Ectodermal cell (in vitro differentiated cells): ENCODE results near the gene ANKRD33B.

ENCODE experiments used
- H3K27ac ChIP-seq: 2 replicates; pipeline ENCODE4 v1.7.0; 2013; ENCODE audit warnings: mild to moderate bottlenecking, low read depth, low read length; ENCODE audit not compliant: insufficient read depth, poor library complexity, severe bottlenecking
- H3K27me3 ChIP-seq: 2 replicates; pipeline ENCODE4 v1.7.0; 2013; ENCODE audit warnings: mild to moderate bottlenecking, low read length; ENCODE audit not compliant: insufficient read depth, control insufficient read depth, poor library complexity, severe bottlenecking
- H3K36me3 ChIP-seq: one replicate; pipeline ENCODE4 v1.7.0; 2013; ENCODE audit warnings: low read length; ENCODE audit not compliant: control insufficient read depth, insufficient read depth
- H3K4me1 ChIP-seq: one replicate; pipeline ENCODE4 v1.7.0; 2013; ENCODE audit warnings: low read length; ENCODE audit not compliant: control insufficient read depth, insufficient read depth
- H3K4me3 ChIP-seq: 2 replicates; pipeline ENCODE4 v1.7.0; 2013; ENCODE audit warnings: low read depth, low read length, control low read depth; ENCODE audit not compliant: insufficient read depth
- H3K9me3 ChIP-seq: 2 replicates; pipeline ENCODE4 v1.7.0; 2013; ENCODE audit warnings: mild to moderate bottlenecking, low read length, moderate library complexity; ENCODE audit not compliant: control insufficient read depth
- WGBS, 2 experiments: methylation state at CpG; one replicate each; pipeline ENCODE4 v1.1.7; 2013; ENCODE audit warnings: missing lambda C conversion rate in 2 of 2; 5-methylcytosine and 5-hydroxymethylcytosine counted together

The ANKRD33B gene

DNA sequence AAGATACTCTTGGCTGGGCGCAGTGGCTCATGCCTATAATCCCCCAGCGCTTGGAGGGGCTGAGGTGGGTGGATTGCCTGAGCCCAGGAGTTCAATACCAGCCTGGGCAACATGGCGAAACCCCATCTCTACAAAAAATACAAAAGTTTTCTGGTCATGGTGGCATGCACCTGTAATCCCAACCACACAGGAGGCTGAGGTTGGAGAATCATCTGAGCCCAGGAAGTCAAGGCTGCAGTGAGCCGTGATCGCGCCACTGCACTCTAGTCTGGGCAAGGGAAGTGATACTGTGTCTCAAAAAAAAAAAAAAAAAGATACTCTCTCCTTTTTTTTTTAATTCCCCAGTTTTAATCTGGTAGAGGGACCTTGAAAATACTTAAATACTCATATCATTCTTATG is 15.0 kb downstream of the ANKRD33B start:
- Histone ChIP-seq H3K9me3 (no peaks in the 10 kb centered on the region), H3K27me3 (no peaks in the 10 kb centered on the region), H3K4me3 (no peak overlapping the region), H3K27ac (no peak overlapping the region), H3K36me3 (no peaks in the 10 kb centered on the region), H3K4me1 (no peaks in the 10 kb centered on the region)
- 95 to 97% methylated on average over 6 of the region's 6 CpGs for WGBS, 2 experiments

DNA sequence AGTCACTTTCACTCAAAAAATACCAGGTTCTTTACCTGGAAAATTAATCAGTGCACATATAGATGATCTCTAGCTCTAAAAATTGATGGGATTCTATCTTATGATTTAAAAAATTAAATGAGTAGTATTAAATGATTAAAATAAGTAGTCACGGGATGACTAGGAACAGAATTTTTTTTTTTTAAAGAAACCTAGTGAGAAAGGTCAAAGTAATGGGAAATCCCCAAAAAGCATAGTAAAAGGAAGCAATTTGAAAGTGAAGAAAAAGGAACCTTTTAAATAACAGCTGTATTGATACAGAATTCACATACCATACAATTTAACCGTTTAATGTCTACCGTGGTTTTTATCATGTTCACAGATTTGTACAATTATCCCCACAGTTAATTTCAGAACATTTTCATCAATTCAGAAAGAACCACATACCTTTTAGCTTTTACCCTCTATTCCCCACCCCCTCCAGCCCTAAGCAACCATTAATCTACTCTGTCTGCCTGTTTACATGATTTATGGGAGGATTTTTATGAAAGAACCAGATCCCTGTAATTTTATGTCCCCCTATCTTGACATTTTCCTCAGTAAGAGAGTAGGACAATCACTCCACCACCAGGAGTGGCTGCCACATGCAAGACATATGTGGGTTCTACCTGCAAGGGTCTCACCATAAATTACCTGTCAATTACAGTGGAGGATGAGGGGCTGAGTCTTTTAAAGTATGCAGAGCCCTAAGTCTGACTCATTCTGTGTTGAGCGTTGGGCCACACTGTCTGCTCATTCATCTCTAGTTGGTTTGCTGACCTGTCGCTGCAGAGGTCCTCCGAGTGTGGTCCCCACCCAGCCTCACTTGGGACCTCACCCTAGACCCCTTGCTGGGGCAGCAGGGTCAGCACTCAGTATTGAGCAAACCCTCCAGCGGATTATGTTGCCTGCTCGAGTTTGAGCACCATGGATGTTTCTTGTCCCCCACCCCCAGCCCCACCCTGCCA is 16.0 kb downstream of the ANKRD33B start:
- H3K27me3 ChIP-seq, result no peaks in the 10 kb centered on the region
- no peaks in the 10 kb centered on the region for H3K36me3 ChIP-seq
- no peaks in the 10 kb centered on the region for H3K4me1 ChIP-seq
- no peak overlapping the region for H3K4me3 ChIP-seq
- WGBS, 2 experiments, result 91 to 95% methylated on average over 8 of the region's 8 CpGs
- H3K9me3 ChIP-seq, result no peaks in the 10 kb centered on the region
- no peak overlapping the region for H3K27ac ChIP-seq

DNA sequence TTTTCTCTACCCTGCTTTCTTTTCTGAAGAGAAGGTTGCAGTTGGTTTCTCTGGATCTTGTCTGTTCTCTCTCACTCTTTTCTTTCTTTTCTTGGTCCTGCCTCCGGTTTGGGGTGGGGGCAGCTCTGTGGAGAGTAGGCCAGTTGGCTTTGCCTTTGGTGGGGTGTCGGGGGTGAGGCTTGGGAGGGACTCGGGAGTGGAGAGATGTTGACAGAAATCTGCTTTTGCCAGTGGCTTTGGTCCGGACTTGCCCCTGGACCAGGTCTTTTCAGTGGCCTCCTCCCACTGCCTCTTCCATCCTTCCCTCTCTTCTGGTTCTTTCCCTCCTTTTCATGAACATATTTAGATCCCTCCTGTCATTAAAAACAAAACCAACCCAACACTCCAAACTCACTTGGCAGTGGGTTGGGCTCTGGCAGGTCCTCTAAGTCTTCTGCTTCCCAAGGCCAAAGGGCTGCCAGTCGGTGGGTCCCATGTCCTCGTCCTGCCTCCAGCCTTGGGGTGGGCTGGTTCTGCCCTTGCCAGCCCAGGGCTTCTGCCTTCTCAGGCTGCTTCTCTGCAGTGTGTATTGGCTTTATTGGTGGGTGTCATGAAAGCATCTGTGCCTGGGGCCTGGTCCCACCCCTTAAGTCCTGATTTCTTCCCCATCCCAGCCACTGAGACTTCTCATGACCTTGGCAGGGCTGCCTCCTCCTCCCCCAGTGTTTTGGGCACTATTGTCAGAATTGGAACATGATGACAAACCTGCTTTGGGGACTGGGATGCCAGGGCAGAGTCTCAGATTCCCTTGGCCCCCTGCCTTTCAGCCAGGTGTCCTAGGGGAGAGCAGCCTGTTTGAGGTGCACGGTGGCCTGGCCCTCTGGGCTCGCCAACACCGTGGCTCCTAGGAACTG is 16.9 kb downstream of the ANKRD33B start:
- 93 to 94% methylated on average over 9 of the region's 9 CpGs for WGBS, 2 experiments
- no peak overlapping the region for H3K4me3 ChIP-seq
- no peaks in the 10 kb centered on the region for H3K27me3 ChIP-seq
- H3K9me3 ChIP-seq, result no peaks in the 10 kb centered on the region
- no peaks in the 10 kb centered on the region for H3K4me1 ChIP-seq
- H3K36me3 ChIP-seq, result no peaks in the 10 kb centered on the region
- no peak overlapping the region for H3K27ac ChIP-seq

DNA sequence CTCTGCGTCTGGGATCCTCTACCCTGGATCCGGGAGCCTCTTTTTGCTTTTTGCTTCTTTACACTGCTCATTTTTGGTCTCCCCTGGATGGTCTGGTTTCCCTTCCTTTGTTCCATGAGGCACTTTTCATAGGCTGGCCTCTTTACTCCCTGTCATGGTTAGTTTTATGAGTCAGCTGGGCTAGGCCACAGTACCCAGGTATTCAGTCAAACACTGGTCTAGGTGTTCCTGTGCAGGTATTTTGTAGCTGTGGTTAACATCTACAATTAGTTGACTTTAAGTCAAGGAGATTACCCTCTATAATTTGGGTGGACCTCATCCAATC is 17.5 kb downstream of the ANKRD33B start:
- H3K27ac ChIP-seq, result no peak overlapping the region
- no peak overlapping the region for H3K4me3 ChIP-seq
- H3K4me1 ChIP-seq, result no peaks in the 10 kb centered on the region
- WGBS, 2 experiments, result 93 to 98% methylated on average over 2 of the region's 2 CpGs
- no peaks in the 10 kb centered on the region for H3K36me3 ChIP-seq
- no peaks in the 10 kb centered on the region for H3K27me3 ChIP-seq
- H3K9me3 ChIP-seq, result no peaks in the 10 kb centered on the region

DNA sequence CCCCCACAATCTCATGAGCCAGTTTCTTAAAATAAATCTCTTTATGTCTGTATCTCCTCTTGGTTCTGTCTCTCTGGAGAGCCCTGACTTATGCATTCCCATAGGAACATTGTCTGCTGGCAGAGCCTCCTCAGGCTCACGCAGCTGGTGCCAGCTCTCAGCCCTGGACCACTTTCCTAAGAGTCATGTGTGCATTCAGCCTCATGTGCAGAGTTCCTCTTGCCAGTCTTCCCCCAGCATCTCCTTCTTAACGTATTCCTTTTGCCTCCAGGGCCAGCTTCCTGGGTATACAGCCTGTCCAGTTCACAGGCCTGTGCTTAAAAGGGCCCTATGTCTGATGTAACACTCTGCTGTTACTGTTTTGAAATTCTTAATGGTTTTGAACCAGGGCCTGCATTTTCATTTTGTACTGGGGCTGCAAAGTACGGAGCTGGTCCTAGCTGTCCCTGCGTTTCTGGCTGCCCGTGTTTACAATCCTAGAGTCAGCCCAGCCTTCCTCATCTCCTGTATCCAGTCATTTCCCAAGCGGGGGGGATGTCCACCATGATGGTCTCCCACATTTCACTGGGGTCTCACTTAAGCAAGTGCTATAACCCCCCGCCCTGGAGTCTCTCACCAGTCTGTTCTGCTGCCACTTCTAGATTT is 18.1 kb downstream of the ANKRD33B start:
- Histone ChIP-seq H3K27me3 (no peaks in the 10 kb centered on the region), H3K4me3 (no peak overlapping the region), H3K9me3 (no peaks in the 10 kb centered on the region), H3K27ac (no peak overlapping the region), H3K4me1 (no peaks in the 10 kb centered on the region), H3K36me3 (no peaks in the 10 kb centered on the region)
- WGBS, 2 experiments, result 92% methylated on average over 7 of the region's 7 CpGs

DNA sequence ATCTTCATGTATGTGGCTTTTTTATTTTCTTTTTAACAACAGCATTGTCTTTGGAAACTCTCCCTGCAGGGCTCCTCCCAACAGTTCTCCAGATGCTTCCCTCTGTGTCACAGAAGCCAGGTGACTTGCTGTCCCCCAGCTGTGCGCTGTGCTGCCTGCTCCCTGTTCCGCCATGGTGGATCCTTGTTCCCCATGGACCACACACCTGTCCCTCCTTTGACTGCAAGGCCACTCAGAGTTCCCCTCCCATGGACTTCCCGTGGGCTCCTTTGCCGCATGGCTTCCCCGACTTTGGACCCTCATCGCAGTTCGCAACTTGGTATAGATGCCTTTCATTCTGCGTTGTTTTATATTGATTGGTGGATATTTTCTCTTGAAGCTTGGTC is 18.6 kb downstream of the ANKRD33B start:
- WGBS, 2 experiments, result 92 to 97% methylated on average over 8 of the region's 8 CpGs
- Histone ChIP-seq H3K27ac (no peak overlapping the region), H3K4me1 (no peaks in the 10 kb centered on the region), H3K9me3 (no peaks in the 10 kb centered on the region), H3K36me3 (no peaks in the 10 kb centered on the region), H3K27me3 (no peaks in the 10 kb centered on the region), H3K4me3 (no peak overlapping the region)

DNA sequence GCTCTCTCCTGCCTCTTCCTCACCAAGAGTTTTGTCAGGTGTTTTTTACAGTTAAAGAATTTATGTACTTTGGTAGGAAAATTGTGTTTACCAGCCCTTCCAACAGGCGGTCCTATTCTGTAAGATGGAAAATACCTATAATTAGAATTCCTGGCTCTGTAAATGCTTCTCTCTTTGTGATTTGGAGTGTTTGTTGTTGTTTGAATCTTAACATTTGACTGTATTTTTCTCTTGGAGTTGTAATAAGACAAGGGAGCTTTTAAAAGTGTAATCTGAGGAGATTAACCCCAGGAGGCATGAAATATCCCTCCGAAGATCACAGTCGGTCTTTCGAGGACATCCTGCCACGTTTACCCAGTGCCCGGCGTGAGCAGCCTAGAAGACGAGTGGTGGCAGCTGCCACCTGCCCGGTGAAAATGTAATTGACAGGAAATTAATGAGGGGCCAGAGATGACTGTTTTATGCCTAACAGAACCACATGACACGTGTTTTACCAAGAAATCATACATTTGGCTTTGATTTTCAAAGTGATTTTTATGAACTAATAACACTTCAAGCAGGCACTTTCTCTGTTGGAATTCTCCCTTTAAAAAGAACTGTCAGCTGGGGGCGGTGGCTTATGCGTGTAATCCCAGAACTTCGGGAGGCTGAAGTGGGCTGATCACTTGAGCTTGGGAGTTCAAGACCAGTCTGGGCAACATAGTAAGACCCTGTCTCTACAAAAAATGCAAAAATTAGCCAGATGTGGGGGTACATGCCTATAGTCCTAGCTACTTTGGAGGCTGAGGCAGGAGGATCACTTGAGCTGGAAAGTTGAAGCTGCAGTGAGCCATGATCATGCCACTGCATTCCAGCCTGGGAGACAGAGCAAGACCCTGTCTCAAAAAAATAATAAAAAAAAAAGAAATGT is 20.0 kb downstream of the ANKRD33B start:
- Histone ChIP-seq H3K36me3 (no peaks in the 10 kb centered on the region), H3K4me1 (no peaks in the 10 kb centered on the region), H3K9me3 (no peaks in the 10 kb centered on the region), H3K4me3 (no peak overlapping the region), H3K27ac (no peak overlapping the region), H3K27me3 (no peaks in the 10 kb centered on the region)
- WGBS, 2 experiments, result 80 to 81% methylated on average over 13 of the region's 13 CpGs

DNA sequence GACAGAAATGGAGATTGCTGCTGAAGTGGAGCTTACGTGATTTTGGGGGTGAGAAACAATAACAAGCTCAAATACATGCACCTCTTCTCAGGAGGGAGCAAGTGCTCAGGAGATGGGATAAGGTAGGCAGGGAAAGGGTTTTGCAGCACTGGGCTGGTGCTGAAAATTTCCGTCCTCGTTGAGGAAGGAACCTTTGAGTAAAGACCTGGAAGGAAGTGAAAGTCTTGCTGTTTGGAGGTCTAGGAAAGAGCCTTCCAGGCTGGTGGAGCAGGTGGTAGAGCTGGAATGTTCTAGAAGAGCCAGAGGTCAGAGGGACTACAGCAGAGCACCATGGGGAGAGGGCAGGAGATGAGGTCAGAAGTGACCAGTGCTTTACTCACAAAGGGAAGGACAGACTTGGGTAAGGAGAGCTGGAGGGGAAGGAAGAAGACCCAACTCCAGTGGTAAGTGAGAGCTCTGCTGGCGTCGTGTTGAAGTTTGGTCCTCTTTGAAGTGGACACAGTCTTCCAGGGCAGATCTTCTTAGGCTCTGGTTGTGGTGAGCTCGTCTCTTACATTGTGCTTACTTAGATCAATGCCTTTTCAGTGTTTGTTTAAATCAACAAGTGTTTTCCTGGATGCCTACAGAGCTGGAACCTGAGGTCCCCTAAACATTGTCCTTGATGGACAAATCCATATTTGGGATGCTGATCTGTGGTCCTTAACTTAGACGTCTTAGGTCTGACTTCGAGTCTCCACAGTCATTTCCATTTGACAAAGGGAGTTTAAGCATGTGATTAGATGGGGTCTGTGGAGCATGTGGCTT is 21.0 kb downstream of the ANKRD33B start:
- Histone ChIP-seq H3K9me3 (no peaks in the 10 kb centered on the region), H3K4me1 (no peaks in the 10 kb centered on the region), H3K27me3 (no peaks in the 10 kb centered on the region), H3K4me3 (no peak overlapping the region), H3K27ac (no peak overlapping the region), H3K36me3 (no peaks in the 10 kb centered on the region)
- 92 to 94% methylated on average over 8 of the region's 8 CpGs for WGBS, 2 experiments

DNA sequence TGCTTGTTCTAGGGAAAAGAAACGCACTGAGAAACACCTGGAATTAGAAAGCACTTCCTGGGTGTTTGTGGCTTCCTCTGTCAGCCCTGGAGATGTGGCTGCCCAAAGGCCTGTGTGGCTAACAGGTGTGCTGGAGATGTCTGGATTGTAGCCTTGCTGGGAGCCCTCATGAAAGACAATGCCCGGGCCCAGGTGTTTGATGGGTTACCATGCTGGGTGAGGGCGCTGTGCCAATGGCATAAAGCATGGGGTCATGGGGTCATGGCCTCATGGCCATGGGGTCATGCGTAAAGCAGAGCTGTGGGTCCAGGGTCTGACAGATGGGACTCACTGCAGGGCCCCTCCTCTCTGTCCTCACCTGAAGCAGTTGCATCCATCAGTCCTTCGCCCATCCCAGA is 21.6 kb downstream of the ANKRD33B start:
- Histone ChIP-seq H3K27ac (no peak overlapping the region), H3K4me1 (peaks cover 4% of the 10 kb centered on the region), H3K36me3 (no peaks in the 10 kb centered on the region), H3K4me3 (no peak overlapping the region), H3K27me3 (no peaks in the 10 kb centered on the region), H3K9me3 (no peaks in the 10 kb centered on the region)
- WGBS, 2 experiments, result 90 to 95% methylated on average over 5 of the region's 5 CpGs
